K562 (cell line): ENCODE data around the gene SYNJ2. TPM values are rescaled to one million over a fixed set of nuclear protein-coding genes. Genes with fewer than 3 reads are reported as not detected.

ENCODE experiments used
- ATAC-seq: fragments of 200-7000 bp; cut with Tn5 transposase; 3 replicates; pipeline ENCODE4 v1.9.1; 2020; ENCODE audit warnings: moderate library complexity
- BruUV-seq: library from RNA; stranded (reverse); fragments of 400-500 nt; replicated peaks from 2 replicates; lab custom pipeline; 2021; lab: Mats Ljungman, UMichigan
- CTCF ChIA-PET: fragments of 300-600 bp; formaldehyde crosslinking; extraction: SDS; loops from one replicate; lab custom pipeline; 2021; ENCODE audit warnings: low intra/inter-chr PET ratio; lab: Yijun Ruan, JAX
- POLR2A ChIA-PET: fragments of 300-600, 350-650 bp; sonication (Branson Sonifier 250); formaldehyde crosslinking; extraction: SDS; loops from one replicate; lab custom pipeline; 2021; ENCODE audit warnings: antibody characterized with exemption, inconsistent platforms; lab: Yijun Ruan, JAX
- DNase-seq, 4 experiments: peaks; one replicate each; pipeline versions ENCODE4 v3.0.0 to v3.0.0-alpha.2; 2011 to 2018; ENCODE audit warnings: low spot score in 3 of 4, mixed read lengths in 3 of 4; ENCODE audit errors: extremely low read depth in 1 of 4
- FAIRE-seq: peaks from 2 replicates; lab custom pipeline; 2011; peaks lifted over from hg19 to GRCh38; lab: Jason Lieb, UNC
- H2AFZ ChIP-seq: 2 replicates; pipeline ENCODE4 v1.6.0; 2011; ENCODE audit warnings: low read depth, low read length, control low read depth, inconsistent platforms
- H3K27ac ChIP-seq: fragments of 200-600 bp; 3 replicates; pipeline ENCODE4 v1.8.0; 2011; ENCODE audit warnings: low read depth, mild to moderate bottlenecking, control low read depth, inconsistent platforms, low read length, moderate library complexity, mixed read lengths; ENCODE audit errors: extremely low read depth
- H3K27me3 ChIP-seq, 2 experiments: fragments of 300-600 bp in 1 of 2; 2 replicates in 1 of 2; 3 replicates in 1 of 2; pipeline versions ENCODE4 v1.6.0 to v1.8.0; 2011; ENCODE audit warnings: inconsistent platforms in 2 of 2, low read length in 2 of 2, mild to moderate bottlenecking in 1 of 2, mixed read lengths in 1 of 2, moderate library complexity in 1 of 2; ENCODE audit not compliant: control insufficient read depth in 2 of 2, insufficient read depth in 2 of 2
- H3K36me3 ChIP-seq: fragments of 300-600 bp; 3 replicates; pipeline ENCODE4 v1.8.0; 2011; ENCODE audit warnings: mild to moderate bottlenecking, low read length, inconsistent platforms; ENCODE audit not compliant: control insufficient read depth, insufficient read depth
- H3K4me1 ChIP-seq, 2 experiments: fragments of 200-600 bp in 1 of 2; replicated peaks in 1 of 2; 2 replicates in 1 of 2; 3 replicates in 1 of 2; pipeline versions ENCODE4 v1.5.1 to v1.8.0; 2011; ENCODE audit warnings: inconsistent platforms in 2 of 2, low read length in 2 of 2, mild to moderate bottlenecking in 1 of 2, mixed read lengths in 1 of 2, moderate library complexity in 1 of 2; ENCODE audit not compliant: control insufficient read depth in 2 of 2, insufficient read depth in 2 of 2
- H3K4me2 ChIP-seq: 2 replicates; pipeline ENCODE4 v1.6.1; 2011; ENCODE audit warnings: low read length, control low read depth, inconsistent platforms, mixed read lengths; ENCODE audit not compliant: insufficient read depth
- H3K4me3 ChIP-seq: fragments of 200-600 bp; sonication (generic), shearing (Covaris generic); 2 replicates; pipeline ENCODE4 v1.5.1; 2016; ENCODE audit warnings: control low read depth, inconsistent platforms
- H3K79me2 ChIP-seq: fragments of 200-600 bp; 3 replicates; pipeline ENCODE4 v1.8.0; 2011; ENCODE audit warnings: low read length, inconsistent platforms; ENCODE audit not compliant: control insufficient read depth, insufficient read depth
- H3K9ac ChIP-seq, 2 experiments: 2 replicates each; pipeline versions ENCODE4 v1.6.0 to v1.6.1; 2011; ENCODE audit warnings: low read depth in 2 of 2, low read length in 2 of 2, control low read depth in 1 of 2, inconsistent platforms in 1 of 2, mild to moderate bottlenecking in 1 of 2, mixed read lengths in 1 of 2; ENCODE audit not compliant: insufficient read depth in 1 of 2
- H3K9me1 ChIP-seq: one replicate; pipeline ENCODE4 v1.6.0; 2011; ENCODE audit warnings: inconsistent platforms, mild to moderate bottlenecking, low read length, moderate library complexity; ENCODE audit not compliant: control insufficient read depth, insufficient read depth
- H3K9me3 ChIP-seq: replicated peaks from 2 replicates; pipeline ENCODE4 v1.5.1; 2011; ENCODE audit warnings: low read depth, low read length, inconsistent platforms; ENCODE audit not compliant: control insufficient read depth, insufficient read depth
- H4K20me1 ChIP-seq: replicated peaks from 2 replicates; pipeline ENCODE4 v1.6.1; 2011; ENCODE audit warnings: low read length, inconsistent platforms, mixed read lengths; ENCODE audit not compliant: control insufficient read depth, insufficient read depth
- ATF1 ChIP-seq, 2 experiments: fragments of 450-650 bp in 1 of 2; IDR thresholded peaks; 2 replicates each; pipeline ENCODE4 v1.6.1; 2016; ENCODE audit warnings: missing compliant biosample characterization in 1 of 2, missing genetic modification characterization in 1 of 2
- KAT7 ChIP-seq: sonication (generic); formaldehyde crosslinking; IDR thresholded peaks from 2 replicates; pipeline ENCODE4 v1.8.0; 2022; ENCODE audit warnings: missing genetic modification reagents, mild to moderate bottlenecking, borderline replicate concordance
- TCF7 ChIP-seq: sonication (generic); IDR thresholded peaks from 2 replicates; pipeline ENCODE4 v1.6.1; 2016; ENCODE audit warnings: antibody characterized with exemption, borderline replicate concordance
- ZBTB1 ChIP-seq: sonication (generic); formaldehyde crosslinking; IDR thresholded peaks from 2 replicates; pipeline ENCODE4 v1.8.1; 2023; ENCODE audit warnings: missing genetic modification reagents, low read depth, mild to moderate bottlenecking, borderline replicate concordance
- ZNF311 ChIP-seq: fragments of 250-450 bp; sonication (Bioruptor Pico); IDR thresholded peaks from 2 replicates; pipeline ENCODE4 v1.4.0; 2020; ENCODE audit warnings: mild to moderate bottlenecking, moderate library complexity
- WGBS: fragments of 100-300 bp; shearing (Covaris generic); methylation state at CpG from one replicate; pipeline ENCODE4 v1.1.6; 2016; ENCODE audit warnings: low coverage, mixed read lengths; ENCODE audit not compliant: insufficient coverage; ENCODE audit errors: missing lambda C conversion rate; 5-methylcytosine and 5-hydroxymethylcytosine counted together
- in situ Hi-C: fragments of 300-500 bp; cut with MboI; formaldehyde crosslinking; loops from 4 replicates; pipeline ENCODE4 v1.15.0; 2018; ENCODE audit warnings: inconsistent platforms, mixed read lengths
- intact Hi-C: fragments of 100-400 bp; cut with micrococcal nuclease; formaldehyde crosslinking; loops from 2 replicates; pipeline ENCODE4 v1.14.2; 2022
- polyA plus RNA-seq, 8 experiments: library from polyadenylated mRNA; depleted of rRNA in 4 of 8; stranded (reverse) in 5 of 8; unstranded in 3 of 8; fragments of >200 nt; fragmentation: Nextera tagmentation in 2 of 8; fragmentation: Illumina TruSeq in 1 of 8; extraction: Ambion mirVana in 2 of 8; extraction: Trizol in 1 of 8; gene quantifications; 2 replicates each; pipeline versions ENCODE4 v1.2.1 to v1.2.3, GENCODE V29; 2011 to 2014; ENCODE audit warnings: inconsistent platforms in 1 of 8, missing spikeins in 1 of 8
- total RNA-seq, 7 experiments: library from RNA; depleted of rRNA in 6 of 7; stranded (reverse); fragments of >200 nt in 6 of 7; fragmentation: Illumina TruSeq in 2 of 7; extraction: Trizol in 2 of 7; gene quantifications; 2 replicates each; pipeline versions ENCODE4 v1.2.1 to v1.2.3, GENCODE V29; 2011 to 2021; ENCODE audit warnings: low replicate concordance in 1 of 7
- TF ChIP-seq, protein P1 (sequence below): sonication (generic); formaldehyde crosslinking; IDR thresholded peaks from 2 replicates; pipeline ENCODE4 v1.8.0; 2023; ENCODE audit warnings: mild to moderate bottlenecking, missing genetic modification reagents
- TF ChIP-seq, protein P2 (sequence below): fragments of 200-400 bp; formaldehyde crosslinking; IDR thresholded peaks from 2 replicates; pipeline ENCODE4 v1.6.1; 2017; ENCODE audit warnings: mild to moderate bottlenecking, low read depth, low read length, moderate library complexity
- TF ChIP-seq, protein P3 (sequence below): fragments of 450-650 bp; IDR thresholded peaks from 2 replicates; pipeline ENCODE4 v1.7.1; 2018; ENCODE audit warnings: mild to moderate bottlenecking, low read depth; ENCODE audit not compliant: partially characterized antibody

SYNJ2 gene
- total and polyA plus RNA-seq, 9 of the 15 experiments (the other 6 are each of a cell fraction or from before 2014, with no cell fraction given) = 3.0 to 27.7 (median 17.8) TPM

DNA sequence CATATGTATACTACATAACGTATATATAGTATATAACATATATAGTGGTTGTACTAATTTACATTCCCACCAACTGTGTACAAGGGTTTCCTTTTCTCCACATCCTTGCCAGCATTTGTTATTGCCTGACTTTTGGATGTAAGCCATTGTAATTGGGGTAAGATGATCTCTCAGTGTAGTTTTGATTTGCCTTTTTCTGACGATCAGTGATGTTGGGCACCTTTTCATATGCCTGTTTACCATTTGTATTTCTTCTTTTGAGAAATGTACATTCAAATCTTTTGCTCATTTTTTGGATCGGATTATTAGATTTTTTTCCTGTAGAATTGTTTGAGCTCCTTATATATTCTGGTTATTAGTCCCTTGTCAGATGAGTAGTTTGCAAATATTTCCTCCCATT, 11.4 kb downstream of the SYNJ2 start:
- Histone ChIP-seq H3K27ac (no peak overlapping the region), H3K36me3 (peaks cover 10% of the 10 kb centered on the region; the same call in 1 of the 3 replicates), H4K20me1 (peaks cover 35% of the 10 kb centered on the region), H3K4me1 (peaks cover 26 to 44% of the 10 kb centered on the region in 2 experiments)
- ATAC-seq (no peak), DNase-seq (no peak)
- intact Hi-C loops = no loop called here
- in situ Hi-C loops = no loop called here
- TF ChIP-seq, protein P1, sequence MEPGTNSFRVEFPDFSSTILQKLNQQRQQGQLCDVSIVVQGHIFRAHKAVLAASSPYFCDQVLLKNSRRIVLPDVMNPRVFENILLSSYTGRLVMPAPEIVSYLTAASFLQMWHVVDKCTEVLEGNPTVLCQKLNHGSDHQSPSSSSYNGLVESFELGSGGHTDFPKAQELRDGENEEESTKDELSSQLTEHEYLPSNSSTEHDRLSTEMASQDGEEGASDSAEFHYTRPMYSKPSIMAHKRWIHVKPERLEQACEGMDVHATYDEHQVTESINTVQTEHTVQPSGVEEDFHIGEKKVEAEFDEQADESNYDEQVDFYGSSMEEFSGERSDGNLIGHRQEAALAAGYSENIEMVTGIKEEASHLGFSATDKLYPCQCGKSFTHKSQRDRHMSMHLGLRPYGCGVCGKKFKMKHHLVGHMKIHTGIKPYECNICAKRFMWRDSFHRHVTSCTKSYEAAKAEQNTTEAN = no peak
- TF ChIP-seq, protein P2, sequence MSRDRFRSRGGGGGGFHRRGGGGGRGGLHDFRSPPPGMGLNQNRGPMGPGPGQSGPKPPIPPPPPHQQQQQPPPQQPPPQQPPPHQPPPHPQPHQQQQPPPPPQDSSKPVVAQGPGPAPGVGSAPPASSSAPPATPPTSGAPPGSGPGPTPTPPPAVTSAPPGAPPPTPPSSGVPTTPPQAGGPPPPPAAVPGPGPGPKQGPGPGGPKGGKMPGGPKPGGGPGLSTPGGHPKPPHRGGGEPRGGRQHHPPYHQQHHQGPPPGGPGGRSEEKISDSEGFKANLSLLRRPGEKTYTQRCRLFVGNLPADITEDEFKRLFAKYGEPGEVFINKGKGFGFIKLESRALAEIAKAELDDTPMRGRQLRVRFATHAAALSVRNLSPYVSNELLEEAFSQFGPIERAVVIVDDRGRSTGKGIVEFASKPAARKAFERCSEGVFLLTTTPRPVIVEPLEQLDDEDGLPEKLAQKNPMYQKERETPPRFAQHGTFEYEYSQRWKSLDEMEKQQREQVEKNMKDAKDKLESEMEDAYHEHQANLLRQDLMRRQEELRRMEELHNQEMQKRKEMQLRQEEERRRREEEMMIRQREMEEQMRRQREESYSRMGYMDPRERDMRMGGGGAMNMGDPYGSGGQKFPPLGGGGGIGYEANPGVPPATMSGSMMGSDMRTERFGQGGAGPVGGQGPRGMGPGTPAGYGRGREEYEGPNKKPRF = no peak
- no peak for TF ChIP-seq ZNF311 (CRISPR knock-in tag)
- no peak for TF ChIP-seq ZBTB1 (CRISPR knock-in tag)
- TF ChIP-seq, protein P3, sequence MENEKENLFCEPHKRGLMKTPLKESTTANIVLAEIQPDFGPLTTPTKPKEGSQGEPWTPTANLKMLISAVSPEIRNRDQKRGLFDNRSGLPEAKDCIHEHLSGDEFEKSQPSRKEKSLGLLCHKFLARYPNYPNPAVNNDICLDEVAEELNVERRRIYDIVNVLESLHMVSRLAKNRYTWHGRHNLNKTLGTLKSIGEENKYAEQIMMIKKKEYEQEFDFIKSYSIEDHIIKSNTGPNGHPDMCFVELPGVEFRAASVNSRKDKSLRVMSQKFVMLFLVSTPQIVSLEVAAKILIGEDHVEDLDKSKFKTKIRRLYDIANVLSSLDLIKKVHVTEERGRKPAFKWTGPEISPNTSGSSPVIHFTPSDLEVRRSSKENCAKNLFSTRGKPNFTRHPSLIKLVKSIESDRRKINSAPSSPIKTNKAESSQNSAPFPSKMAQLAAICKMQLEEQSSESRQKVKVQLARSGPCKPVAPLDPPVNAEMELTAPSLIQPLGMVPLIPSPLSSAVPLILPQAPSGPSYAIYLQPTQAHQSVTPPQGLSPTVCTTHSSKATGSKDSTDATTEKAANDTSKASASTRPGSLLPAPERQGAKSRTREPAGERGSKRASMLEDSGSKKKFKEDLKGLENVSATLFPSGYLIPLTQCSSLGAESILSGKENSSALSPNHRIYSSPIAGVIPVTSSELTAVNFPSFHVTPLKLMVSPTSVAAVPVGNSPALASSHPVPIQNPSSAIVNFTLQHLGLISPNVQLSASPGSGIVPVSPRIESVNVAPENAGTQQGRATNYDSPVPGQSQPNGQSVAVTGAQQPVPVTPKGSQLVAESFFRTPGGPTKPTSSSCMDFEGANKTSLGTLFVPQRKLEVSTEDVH = no peak
- no peak for TF ChIP-seq KAT7 (CRISPR knock-in tag)
- TF ChIP-seq ATF1 (CRISPR knock-in tag; IDR thresholded peaks at IDR 0.05) = no peak
- no peak for TF ChIP-seq ATF1 (tag; IDR thresholded peaks at IDR 0.05)
- no peak for TF ChIP-seq TCF7
- TF ChIP-seq, all 486 proteins: peak for 0
- no peak overlapping the region for H3K9ac ChIP-seq
- peaks cover 80% of the 10 kb centered on the region for H3K79me2 ChIP-seq
- no peak overlapping the region for H2AFZ ChIP-seq
- H3K9me1 ChIP-seq = peaks cover 15% of the 10 kb centered on the region
- no TSS peak for BruUV-seq
- WGBS = 73% methylated on average over 3 of the region's 3 CpGs
- CTCF ChIA-PET = no interaction called here
- no peak for FAIRE-seq
- H3K4me2 ChIP-seq = no peak overlapping the region
- POLR2A ChIA-PET = interaction anchor here (3.8 kb wide), 1 partner anchor 10 kb away, joined by 15 read pairs; the partner anchor contains the start of gene SYNJ2
- no peaks in the 10 kb centered on the region for H3K27me3 ChIP-seq
- no peaks in the 10 kb centered on the region for H3K9me3 ChIP-seq
- H3K4me3 ChIP-seq = no peak overlapping the region
